Right lobe of liver (tissue), 6 donors: ENCODE data around the gene CCNK. TPM values are rescaled to one million over a fixed set of nuclear protein-coding genes. Genes with fewer than 3 reads are reported as not detected.

Experiments used
- ATAC-seq, 4 donors: fragments of 200-7000 bp; cut with Tn5 transposase; one replicate each; pipeline ENCODE4 v1.9.1; 2020; ENCODE audit warnings: mild to moderate bottlenecking in 4 of 4, moderate library complexity in 4 of 4
- DNase-seq, 3 donors: peaks; one replicate each; pipeline ENCODE4 v3.0.0-alpha.2; 2020
- H3K27ac ChIP-seq, 3 donors: fragments of 200-600 bp; one replicate each; pipeline ENCODE4 v1.8.0; 2022
- H3K27me3 ChIP-seq, 2 donors: fragments of 200-600 bp; one replicate each; pipeline ENCODE4 v1.8.0; 2022
- H3K36me3 ChIP-seq, 4 donors: fragments of 200-600 bp; sonication (generic) in 1 of 4; one replicate each; pipeline versions ENCODE4 v1.5.1 to v1.8.0; 2017 to 2022; ENCODE audit warnings: control low read depth in 1 of 4
- H3K4me1 ChIP-seq, 4 donors: fragments of 200-600 bp; sonication (generic) in 1 of 4; one replicate each; pipeline versions ENCODE4 v1.5.1 to v1.8.0; 2017 to 2022; ENCODE audit warnings: control low read depth in 1 of 4
- H3K4me3 ChIP-seq, 3 donors: fragments of 200-600 bp; one replicate each; pipeline ENCODE4 v1.8.0; 2022
- H3K9me3 ChIP-seq, 4 donors: fragments of 200-600 bp; sonication (generic) in 1 of 4; one replicate each; pipeline versions ENCODE4 v1.5.1 to v1.8.0; 2017 to 2022; ENCODE audit warnings: control low read depth in 1 of 4
- POLR2A ChIP-seq: fragments of 450-650 bp; IDR thresholded peaks from one replicate; pipeline ENCODE4 v1.6.1; 2017; ENCODE audit warnings: antibody characterized with exemption, mild to moderate bottlenecking
- WGBS: methylation state at CpG from one replicate; pipeline ENCODE4 v1.1.6; 2018; ENCODE audit warnings: low coverage, low lambda C conversion rate; ENCODE audit not compliant: insufficient coverage; ENCODE audit errors: missing lambda C conversion rate; 5-methylcytosine and 5-hydroxymethylcytosine counted together
- intact Hi-C, 2 donors: fragments of 100-400 bp; cut with DNase I; formaldehyde crosslinking; loops; one replicate each; pipeline versions ENCODE4 v1.11.2 to v1.14.1; 2022
- total RNA-seq, 6 experiments: library from RNA; depleted of rRNA in 2 of 6; stranded (reverse); fragments of >200 nt in 2 of 6; fragmentation: NEBNext Ultra II Directional in 3 of 6; extraction: Animal tissue kit (Norgen Biotek cat#: 25700) in 3 of 6; gene quantifications; one replicate each; pipeline versions ENCODE4 v1.1.0 to v1.2.4, GENCODE V29; 2016 to 2023
- TF ChIP-seq, protein P1 (sequence below), 4 donors: fragments of 200-600 bp in 3 of 4; fragments of 450-650 bp in 1 of 4; IDR thresholded peaks; one replicate each; pipeline versions ENCODE4 v1.5.1 to v1.8.0; 2016 to 2022; ENCODE audit warnings: antibody characterized with exemption in 4 of 4, mild to moderate bottlenecking in 2 of 4
- donor health status: DM: no; HTN: yes; CAD: no.
- donor health status: DM: no; HTN: no; CAD: no.
- donor health status: DM: no; HTN: no; CAD: no.
- donor health status: DM: no; HTN: yes; CAD: no.
- donor health status: DM: no; HTN: yes; CAD: no.

Gene CCNK
- total RNA-seq, 6 experiments from 2014 or later: 11.8 to 23.4 (median 15.4) TPM

DNA sequence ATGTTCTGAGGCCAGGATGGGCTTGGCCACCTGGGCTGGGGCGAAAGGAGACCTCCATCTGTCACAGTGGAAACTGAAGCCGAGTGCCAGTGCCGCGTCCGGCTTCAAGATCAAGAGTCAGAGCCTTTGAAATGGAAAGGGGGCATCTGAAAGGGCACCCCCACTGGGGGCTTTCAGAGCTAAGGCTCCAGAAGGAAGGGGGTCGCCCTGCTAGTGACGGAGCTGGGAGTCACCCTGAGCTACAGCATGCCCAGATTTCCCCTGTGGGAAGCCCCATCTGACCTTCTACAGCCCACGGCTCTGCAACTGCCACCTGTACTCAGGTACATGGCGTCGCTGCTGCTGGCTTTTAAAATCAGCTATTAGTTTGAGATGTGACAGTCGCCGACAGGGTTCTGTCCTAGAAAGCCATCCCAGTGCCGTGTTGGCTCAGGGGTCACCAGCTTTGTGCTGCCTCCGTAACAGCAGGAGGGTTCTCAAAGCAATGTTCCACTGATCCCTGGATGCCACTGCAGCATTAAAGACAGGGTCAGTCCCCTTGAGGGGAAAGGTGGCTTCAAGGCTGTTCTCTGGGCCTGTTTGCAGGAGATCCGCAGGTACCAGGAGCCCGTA is 31.5 kb downstream of the CCNK start:
- H3K27ac ChIP-seq: no peak overlapping the region
- no peak for DNase-seq
- peaks cover 0 to 10% (median 3%) of the 10 kb centered on the region in 4 donors for H3K4me1 ChIP-seq
- H3K9me3 ChIP-seq: no peaks in the 10 kb centered on the region
- WGBS: 86% methylated on average over 9 of the region's 16 CpGs
- no peaks in the 10 kb centered on the region for H3K27me3 ChIP-seq
- H3K36me3 ChIP-seq: peaks cover 0 to 25% (median 1%) of the 10 kb centered on the region in 4 donors
- no peak for ATAC-seq
- no peak for TF ChIP-seq POLR2A
- TF ChIP-seq, protein P1, sequence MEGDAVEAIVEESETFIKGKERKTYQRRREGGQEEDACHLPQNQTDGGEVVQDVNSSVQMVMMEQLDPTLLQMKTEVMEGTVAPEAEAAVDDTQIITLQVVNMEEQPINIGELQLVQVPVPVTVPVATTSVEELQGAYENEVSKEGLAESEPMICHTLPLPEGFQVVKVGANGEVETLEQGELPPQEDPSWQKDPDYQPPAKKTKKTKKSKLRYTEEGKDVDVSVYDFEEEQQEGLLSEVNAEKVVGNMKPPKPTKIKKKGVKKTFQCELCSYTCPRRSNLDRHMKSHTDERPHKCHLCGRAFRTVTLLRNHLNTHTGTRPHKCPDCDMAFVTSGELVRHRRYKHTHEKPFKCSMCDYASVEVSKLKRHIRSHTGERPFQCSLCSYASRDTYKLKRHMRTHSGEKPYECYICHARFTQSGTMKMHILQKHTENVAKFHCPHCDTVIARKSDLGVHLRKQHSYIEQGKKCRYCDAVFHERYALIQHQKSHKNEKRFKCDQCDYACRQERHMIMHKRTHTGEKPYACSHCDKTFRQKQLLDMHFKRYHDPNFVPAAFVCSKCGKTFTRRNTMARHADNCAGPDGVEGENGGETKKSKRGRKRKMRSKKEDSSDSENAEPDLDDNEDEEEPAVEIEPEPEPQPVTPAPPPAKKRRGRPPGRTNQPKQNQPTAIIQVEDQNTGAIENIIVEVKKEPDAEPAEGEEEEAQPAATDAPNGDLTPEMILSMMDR (IDR thresholded peaks at IDR 0.05): no peak
- H3K4me3 ChIP-seq: no peak overlapping the region
- intact Hi-C loops: no loop called here

DNA sequence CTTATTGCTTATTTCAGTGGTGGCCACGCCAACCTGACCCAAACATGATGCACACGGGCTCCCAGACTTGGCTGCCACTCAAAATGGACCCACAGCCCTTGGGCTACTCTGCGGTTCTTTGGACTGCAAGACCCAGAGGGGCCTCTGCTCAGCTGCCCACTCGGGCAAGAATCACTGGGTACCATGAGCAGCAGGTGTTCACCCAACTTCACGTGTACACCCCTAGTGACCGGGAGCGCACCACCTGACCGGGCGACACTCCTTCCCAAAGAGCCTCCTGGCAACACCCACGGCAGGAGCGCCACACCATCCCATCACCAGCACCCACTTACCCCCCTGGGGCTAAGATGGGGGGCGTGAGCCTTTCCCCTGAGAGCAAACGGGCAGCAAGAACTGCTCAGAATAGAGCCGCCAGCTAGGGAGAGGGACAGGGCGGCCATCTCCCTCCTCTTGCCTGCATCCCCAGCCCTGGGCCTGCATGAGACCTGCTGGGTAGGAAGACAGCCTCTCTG is 32.0 kb downstream of the CCNK start:
- no peak overlapping the region for H3K27ac ChIP-seq
- ATAC-seq (no peak), DNase-seq (no peak)
- intact Hi-C loops: no loop called here
- 70% methylated on average over 2 of the region's 15 CpGs for WGBS
- H3K36me3 ChIP-seq: peaks cover 0 to 20% (median 0%) of the 10 kb centered on the region in 4 donors
- H3K4me3 ChIP-seq: no peak overlapping the region
- peaks cover 0 to 8% (median 3%) of the 10 kb centered on the region in 4 donors for H3K4me1 ChIP-seq
- H3K27me3 ChIP-seq: no peaks in the 10 kb centered on the region
- TF ChIP-seq, protein P1 (IDR thresholded peaks at IDR 0.05): no peak
- TF ChIP-seq POLR2A: no peak
- no peaks in the 10 kb centered on the region for H3K9me3 ChIP-seq

DNA sequence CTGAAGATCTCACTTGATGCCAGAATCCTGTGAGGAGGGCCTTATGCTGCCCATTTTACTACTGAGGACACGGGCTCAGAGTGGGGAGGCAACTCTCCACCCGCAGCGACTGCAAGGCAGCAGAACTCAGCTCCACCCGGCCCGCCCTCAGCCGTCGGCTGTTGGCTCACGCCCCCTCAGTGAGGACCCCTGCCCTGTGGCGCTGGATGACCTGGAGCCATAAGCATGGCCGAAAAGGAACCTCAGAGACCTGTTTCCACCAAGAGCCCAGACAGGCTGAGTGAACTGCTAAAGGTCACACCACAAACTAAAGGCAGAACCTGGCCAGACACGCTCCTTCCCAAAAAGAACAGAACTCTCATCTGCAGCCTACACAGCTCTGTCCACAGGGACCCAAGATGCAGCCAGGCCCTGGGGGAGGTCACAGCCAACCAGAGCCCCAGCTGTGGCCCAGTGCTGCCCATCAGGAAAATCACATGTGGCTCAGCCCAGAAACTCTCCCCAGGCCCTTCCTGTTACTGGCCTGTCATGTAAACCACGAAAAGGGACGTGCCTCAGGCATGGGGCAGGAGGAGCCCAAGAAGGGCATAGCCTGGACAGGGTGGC is 32.8 kb downstream of the CCNK start:
- WGBS: 46% methylated on average over 3 of the region's 13 CpGs
- intact Hi-C loops: no loop called here
- DNase-seq (peak in 1 of 3 donors; percentile 20), ATAC-seq (no peak)
- peaks cover 0 to 20% (median 0%) of the 10 kb centered on the region in 4 donors for H3K36me3 ChIP-seq
- no peaks in the 10 kb centered on the region for H3K27me3 ChIP-seq
- peaks cover 0 to 3% (median 1%) of the 10 kb centered on the region in 4 donors for H3K4me1 ChIP-seq
- no peaks in the 10 kb centered on the region for H3K9me3 ChIP-seq
- H3K27ac ChIP-seq: no peak overlapping the region
- TF ChIP-seq, protein P1 (IDR thresholded peaks at IDR 0.05): no peak
- TF ChIP-seq POLR2A: no peak
- no peak overlapping the region for H3K4me3 ChIP-seq

DNA sequence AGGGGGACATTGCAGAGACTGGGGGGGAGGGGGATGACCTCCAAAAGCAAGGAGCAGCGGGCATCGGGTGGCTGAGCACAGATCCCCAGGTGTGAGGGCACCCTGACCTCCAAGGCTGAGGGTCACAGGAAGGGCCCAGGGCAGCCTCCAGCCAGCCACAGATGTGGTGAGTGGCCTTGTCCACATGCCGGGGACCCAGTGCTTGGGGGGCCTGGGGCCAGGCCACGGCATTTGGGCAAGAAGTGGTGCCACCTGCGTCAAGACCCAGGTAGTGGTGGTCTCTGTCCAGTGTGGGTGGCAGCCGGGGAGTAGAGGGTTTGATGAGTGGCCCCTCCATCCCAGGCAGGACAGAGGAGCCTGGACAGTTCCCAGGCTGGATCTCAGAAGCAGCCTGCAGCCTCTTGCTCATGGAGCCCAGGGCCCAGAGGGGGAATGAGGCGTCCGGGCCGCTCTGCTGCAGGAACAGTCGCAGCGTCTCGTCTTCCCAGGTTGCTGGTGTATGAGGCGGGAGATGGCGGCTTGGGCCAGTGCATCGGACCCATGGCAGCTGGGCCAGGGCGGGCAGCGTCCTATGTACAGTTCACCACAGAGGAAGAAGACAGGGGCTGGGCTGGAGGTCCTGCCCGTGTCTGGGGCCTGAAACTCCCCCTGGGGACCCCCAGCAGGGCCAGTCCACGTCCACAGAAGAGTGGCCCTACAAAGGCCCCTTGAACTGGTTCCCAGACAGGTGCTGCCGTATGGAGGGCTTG is 33.5 kb downstream of the CCNK start:
- intact Hi-C loops: loop anchor here (5.0 kb wide), 1 partner anchor 113 kb away; no protein-coding TSS in a partner anchor
- ATAC-seq (no peak), DNase-seq (no peak)
- TF ChIP-seq POLR2A: no peak
- TF ChIP-seq, protein P1 (IDR thresholded peaks at IDR 0.05): no peak
- peaks cover 0 to 3% (median 0%) of the 10 kb centered on the region in 4 donors for H3K4me1 ChIP-seq
- H3K9me3 ChIP-seq: no peaks in the 10 kb centered on the region
- H3K27ac ChIP-seq: no peak overlapping the region
- 87% methylated on average over 3 of the region's 20 CpGs for WGBS
- no peak overlapping the region for H3K4me3 ChIP-seq
- peaks cover 0 to 20% (median 0%) of the 10 kb centered on the region in 4 donors for H3K36me3 ChIP-seq
- H3K27me3 ChIP-seq: no peaks in the 10 kb centered on the region
